ENCODE data around the gene IL22RA2.

DNA sequence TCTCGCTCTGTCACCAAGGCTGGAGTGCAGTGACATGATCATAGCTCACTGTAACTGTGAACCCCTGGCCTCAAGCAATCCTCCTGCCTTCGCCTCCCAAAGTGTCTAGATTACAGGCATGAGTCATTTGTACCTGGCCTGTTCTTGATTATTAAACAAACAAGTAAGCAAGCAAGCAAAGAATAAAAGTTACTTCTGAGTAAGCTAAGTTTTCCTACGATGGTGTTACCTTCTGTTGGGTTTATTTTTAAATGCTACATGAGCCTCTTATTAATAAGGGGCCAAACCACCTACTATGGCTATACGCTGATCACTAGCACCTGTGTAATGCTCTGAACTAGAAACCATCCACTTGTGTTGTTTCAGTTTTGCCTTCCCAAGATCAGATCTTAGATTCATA lies 50.8 kb downstream of the IL22RA2 start:
- TF ChIP-seq, protein P1, sequence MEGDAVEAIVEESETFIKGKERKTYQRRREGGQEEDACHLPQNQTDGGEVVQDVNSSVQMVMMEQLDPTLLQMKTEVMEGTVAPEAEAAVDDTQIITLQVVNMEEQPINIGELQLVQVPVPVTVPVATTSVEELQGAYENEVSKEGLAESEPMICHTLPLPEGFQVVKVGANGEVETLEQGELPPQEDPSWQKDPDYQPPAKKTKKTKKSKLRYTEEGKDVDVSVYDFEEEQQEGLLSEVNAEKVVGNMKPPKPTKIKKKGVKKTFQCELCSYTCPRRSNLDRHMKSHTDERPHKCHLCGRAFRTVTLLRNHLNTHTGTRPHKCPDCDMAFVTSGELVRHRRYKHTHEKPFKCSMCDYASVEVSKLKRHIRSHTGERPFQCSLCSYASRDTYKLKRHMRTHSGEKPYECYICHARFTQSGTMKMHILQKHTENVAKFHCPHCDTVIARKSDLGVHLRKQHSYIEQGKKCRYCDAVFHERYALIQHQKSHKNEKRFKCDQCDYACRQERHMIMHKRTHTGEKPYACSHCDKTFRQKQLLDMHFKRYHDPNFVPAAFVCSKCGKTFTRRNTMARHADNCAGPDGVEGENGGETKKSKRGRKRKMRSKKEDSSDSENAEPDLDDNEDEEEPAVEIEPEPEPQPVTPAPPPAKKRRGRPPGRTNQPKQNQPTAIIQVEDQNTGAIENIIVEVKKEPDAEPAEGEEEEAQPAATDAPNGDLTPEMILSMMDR (IDR thresholded peaks at IDR 0.05): no peak
- TF ChIP-seq, protein P2, sequence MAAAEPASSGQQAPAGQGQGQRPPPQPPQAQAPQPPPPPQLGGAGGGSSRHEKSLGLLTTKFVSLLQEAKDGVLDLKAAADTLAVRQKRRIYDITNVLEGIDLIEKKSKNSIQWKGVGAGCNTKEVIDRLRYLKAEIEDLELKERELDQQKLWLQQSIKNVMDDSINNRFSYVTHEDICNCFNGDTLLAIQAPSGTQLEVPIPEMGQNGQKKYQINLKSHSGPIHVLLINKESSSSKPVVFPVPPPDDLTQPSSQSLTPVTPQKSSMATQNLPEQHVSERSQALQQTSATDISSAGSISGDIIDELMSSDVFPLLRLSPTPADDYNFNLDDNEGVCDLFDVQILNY (CRISPR knock-in tag; IDR thresholded peaks at IDR 0.05): no peak

All from WTC11 (cell line).